Esophagus squamous epithelium (tissue), 5 donors: ENCODE results near the gene SLC34A1. TPM values are rescaled to one million over a fixed set of nuclear protein-coding genes. Genes with fewer than 3 reads are reported as not detected.

ENCODE experiments used
- DNase-seq: peaks from one replicate; lab custom pipeline; 2025; lab: John Stamatoyannopoulos, UW
- H3K27ac ChIP-seq, 4 donors: fragments of 200-600 bp; sonication (generic); one replicate each; pipeline ENCODE4 v1.5.1; 2016 to 2019; ENCODE audit warnings: mild to moderate bottlenecking in 1 of 4
- H3K27me3 ChIP-seq, 4 donors: fragments of 200-600 bp; sonication (generic); 1 replicate in 3 of 4; 2 replicates in 1 of 4; pipeline versions ENCODE4 v1.5.1 to v1.6.0; 2017 to 2021; ENCODE audit warnings: antibody characterized with exemption in 1 of 4
- H3K36me3 ChIP-seq, 3 donors: fragments of 200-600 bp; sonication (generic); one replicate each; pipeline ENCODE4 v1.5.1; 2016 to 2019
- H3K4me1 ChIP-seq, 3 donors: fragments of 200-600 bp; sonication (generic); one replicate each; pipeline ENCODE4 v1.5.1; 2017 to 2019
- H3K4me3 ChIP-seq, 4 donors: fragments of 200-600 bp; sonication (generic); 1 replicate in 3 of 4; 2 replicates in 1 of 4; pipeline ENCODE4 v1.5.1; 2016 to 2019; ENCODE audit warnings: mild to moderate bottlenecking in 2 of 4, moderate library complexity in 1 of 4
- H3K9me3 ChIP-seq, 3 donors: fragments of 200-600 bp; sonication (generic); one replicate each; pipeline ENCODE4 v1.5.1; 2016 to 2019
- POLR2A ChIP-seq, 4 donors: fragments of 450-650 bp; IDR thresholded peaks; one replicate each; pipeline ENCODE4 v1.6.1; 2017; ENCODE audit warnings: antibody characterized with exemption in 4 of 4, mild to moderate bottlenecking in 4 of 4, moderate library complexity in 3 of 4
- WGBS, 2 donors: methylation state at CpG; one replicate each; pipeline ENCODE4 v1.1.5; 2018; 5-methylcytosine and 5-hydroxymethylcytosine counted together
- intact Hi-C: fragments of 100-400 bp; cut with DNase I; formaldehyde crosslinking; loops from one replicate; pipeline ENCODE4 v1.15.0; 2022
- total RNA-seq, 4 donors: library from RNA; depleted of rRNA; stranded (reverse); fragments of >200 nt; gene quantifications; one replicate each; pipeline ENCODE4 v1.1.0, GENCODE V29; 2016
- TF ChIP-seq, protein P1 (sequence below), 6 experiments: fragments of 450-650 bp in 4 of 6; fragments of 200-600 bp in 2 of 6; sonication (generic) in 2 of 6; IDR thresholded peaks; one replicate each; pipeline ENCODE4 v1.5.1; 2016 to 2019; ENCODE audit warnings: antibody characterized with exemption in 6 of 6, mild to moderate bottlenecking in 4 of 6, moderate library complexity in 4 of 6
- donor health status: DM: yes; HTN: yes; CAD: no.

Gene SLC34A1
- total RNA-seq, 4 donors from 2014 or later = 0.15 to 0.47 (median 0.25) TPM

DNA sequence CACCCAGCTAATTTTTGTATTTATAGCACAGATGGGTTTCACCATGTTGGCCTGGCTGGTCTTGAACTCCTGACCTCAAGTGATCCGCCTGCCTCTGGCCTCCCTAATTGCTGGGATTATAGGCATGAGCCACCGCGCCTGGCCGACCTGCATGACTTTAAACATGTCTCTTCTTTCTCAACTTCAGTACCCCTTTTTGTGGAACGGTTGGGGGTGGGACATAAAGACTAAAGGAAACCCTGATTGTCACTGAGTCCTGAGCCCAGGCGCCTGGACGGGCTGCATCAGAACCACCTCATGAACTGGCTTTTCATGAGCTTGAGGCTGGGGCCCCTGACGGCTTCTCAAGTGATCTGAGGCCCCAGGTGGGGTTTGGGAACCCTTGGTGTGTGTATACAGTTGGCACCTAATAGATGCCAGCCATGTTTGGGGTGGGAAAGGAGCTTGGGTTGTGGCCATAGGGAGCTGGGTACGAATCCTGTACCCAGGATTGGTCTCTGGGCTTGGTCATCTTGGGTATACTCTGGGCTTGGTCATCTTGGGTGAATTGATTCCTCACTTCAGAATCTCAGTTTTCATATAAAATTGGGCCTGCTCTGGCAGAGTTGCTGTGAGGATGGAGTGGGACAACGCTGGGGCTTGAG, 44.5 kb downstream of the SLC34A1 start:
- H3K9me3 ChIP-seq = no peaks in the 10 kb centered on the region
- intact Hi-C loops = no loop called here
- peak overlapping the region; percentile 94 to 99 (median 98) for H3K27ac ChIP-seq
- DNase-seq = no peak
- H3K36me3 ChIP-seq = peaks cover 20 to 31% (median 21%) of the 10 kb centered on the region in 3 donors
- WGBS, 2 donors = 64 to 86% methylated on average over 6 to 8 of the region's 10 CpGs
- H3K4me3 ChIP-seq = peak overlapping the region in 2 of 4 donors; percentile 81 to 91
- no peaks in the 10 kb centered on the region for H3K27me3 ChIP-seq
- H3K4me1 ChIP-seq = peaks cover 58 to 77% (median 63%) of the 10 kb centered on the region in 3 donors
- TF ChIP-seq, protein P1, sequence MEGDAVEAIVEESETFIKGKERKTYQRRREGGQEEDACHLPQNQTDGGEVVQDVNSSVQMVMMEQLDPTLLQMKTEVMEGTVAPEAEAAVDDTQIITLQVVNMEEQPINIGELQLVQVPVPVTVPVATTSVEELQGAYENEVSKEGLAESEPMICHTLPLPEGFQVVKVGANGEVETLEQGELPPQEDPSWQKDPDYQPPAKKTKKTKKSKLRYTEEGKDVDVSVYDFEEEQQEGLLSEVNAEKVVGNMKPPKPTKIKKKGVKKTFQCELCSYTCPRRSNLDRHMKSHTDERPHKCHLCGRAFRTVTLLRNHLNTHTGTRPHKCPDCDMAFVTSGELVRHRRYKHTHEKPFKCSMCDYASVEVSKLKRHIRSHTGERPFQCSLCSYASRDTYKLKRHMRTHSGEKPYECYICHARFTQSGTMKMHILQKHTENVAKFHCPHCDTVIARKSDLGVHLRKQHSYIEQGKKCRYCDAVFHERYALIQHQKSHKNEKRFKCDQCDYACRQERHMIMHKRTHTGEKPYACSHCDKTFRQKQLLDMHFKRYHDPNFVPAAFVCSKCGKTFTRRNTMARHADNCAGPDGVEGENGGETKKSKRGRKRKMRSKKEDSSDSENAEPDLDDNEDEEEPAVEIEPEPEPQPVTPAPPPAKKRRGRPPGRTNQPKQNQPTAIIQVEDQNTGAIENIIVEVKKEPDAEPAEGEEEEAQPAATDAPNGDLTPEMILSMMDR (IDR thresholded peaks at IDR 0.05) = no peak

DNA sequence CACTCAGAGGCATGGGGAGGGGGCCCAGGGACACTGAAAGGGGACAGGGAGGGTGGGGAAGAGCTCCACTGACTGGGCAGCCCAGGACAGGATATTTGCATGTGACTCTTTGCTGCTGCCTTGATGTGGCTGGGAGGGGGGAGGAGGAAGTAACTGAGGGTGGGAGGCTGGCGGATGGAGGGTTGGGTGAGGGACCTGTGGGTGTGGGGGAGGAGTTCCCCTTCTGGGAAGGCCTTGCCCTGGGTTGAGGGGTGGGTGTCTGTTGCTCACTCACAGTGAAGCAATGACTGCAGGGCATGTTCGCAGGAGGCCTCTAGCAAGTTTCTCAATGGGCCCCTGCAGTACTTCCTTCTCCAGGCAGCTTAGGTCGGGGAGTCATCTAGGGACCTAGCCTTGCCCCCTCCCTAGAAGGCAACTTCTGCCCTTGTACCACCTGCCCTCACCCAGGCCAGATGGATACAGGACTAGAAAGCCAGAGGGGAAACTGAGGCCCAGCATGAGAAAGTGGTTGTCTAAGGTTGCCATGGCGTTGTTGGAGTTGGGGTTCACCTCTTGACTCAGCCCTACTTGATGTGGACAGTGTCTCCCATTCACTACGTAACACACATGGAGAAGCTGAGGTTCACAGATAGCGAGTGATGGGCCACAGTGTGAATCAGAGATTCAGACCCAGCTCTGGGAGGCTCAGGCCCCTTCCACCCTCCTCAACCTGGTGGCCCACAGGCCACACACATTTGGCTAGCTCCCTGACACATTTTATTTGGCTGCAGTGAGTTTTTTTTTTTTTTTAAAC, 45.2 kb downstream of the SLC34A1 start:
- peak overlapping the region in 1 of 4 donors; percentile 81 for H3K4me3 ChIP-seq
- peaks cover 27 to 38% (median 27%) of the 10 kb centered on the region in 3 donors for H3K36me3 ChIP-seq
- TF ChIP-seq POLR2A (IDR thresholded peaks at IDR 0.05) = peak in 1 of 4 donors; percentile 17
- TF ChIP-seq, protein P1 (IDR thresholded peaks at IDR 0.05) = no peak
- 63 to 73% methylated on average over 5 of the region's 6 CpGs for WGBS, 2 donors
- H3K9me3 ChIP-seq = no peaks in the 10 kb centered on the region
- peak overlapping the region; percentile 83 to 99 (median 96) for H3K27ac ChIP-seq
- peak; percentile 47 for DNase-seq
- no peaks in the 10 kb centered on the region for H3K27me3 ChIP-seq
- intact Hi-C loops = no loop called here
- H3K4me1 ChIP-seq = peaks cover 58 to 83% (median 63%) of the 10 kb centered on the region in 3 donors

DNA sequence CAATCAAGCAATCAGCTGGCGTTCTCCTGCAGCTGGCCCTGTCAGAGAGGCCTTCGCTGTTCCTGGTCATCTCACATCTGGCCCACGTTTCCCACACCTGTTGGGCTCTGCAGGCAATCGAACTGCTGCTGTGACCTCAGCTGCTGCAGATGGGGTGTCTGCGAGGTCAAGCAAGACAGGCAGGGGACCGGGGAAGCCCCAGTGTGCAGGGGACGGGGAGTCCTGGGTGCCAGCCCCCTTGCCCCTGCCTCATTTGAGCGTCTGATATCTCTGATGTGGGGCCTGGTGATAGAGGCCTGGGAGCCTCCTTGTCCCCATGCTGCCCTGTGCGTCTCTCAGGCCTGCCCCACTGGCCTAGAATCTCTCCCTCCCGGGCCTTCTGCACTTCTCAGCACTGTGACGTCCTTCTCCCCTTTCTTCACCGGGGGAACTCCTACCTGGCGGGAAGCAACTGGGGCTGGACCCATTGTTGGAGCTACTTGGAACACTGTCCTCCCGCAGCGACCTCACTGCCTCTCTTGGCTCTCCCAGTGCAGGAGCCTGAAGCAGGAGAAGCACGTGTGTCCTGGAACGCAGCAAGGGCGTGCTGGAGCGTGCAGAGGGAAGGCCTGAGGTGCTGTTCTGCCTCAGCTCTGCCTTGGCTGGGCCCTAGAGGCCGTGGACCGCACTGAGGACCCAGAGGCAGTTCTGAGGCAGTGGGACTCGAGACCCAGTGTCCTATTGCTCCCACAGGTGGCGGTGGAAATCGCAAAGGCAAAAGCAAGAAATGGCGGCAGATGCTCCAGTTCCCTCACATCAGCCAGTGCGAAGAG, 46.1 kb downstream of the SLC34A1 start:
- Histone ChIP-seq H3K36me3 (peaks cover 36 to 47% (median 36%) of the 10 kb centered on the region in 3 donors), H3K4me3 (no peak overlapping the region), H3K9me3 (no peaks in the 10 kb centered on the region), H3K4me1 (peaks cover 55 to 79% (median 62%) of the 10 kb centered on the region in 3 donors), H3K27me3 (no peaks in the 10 kb centered on the region), H3K27ac (peak overlapping the region; percentile 65 to 98 (median 86))
- TF ChIP-seq POLR2A (IDR thresholded peaks at IDR 0.05) = peak in 1 of 4 donors; percentile 26
- TF ChIP-seq, protein P1 (IDR thresholded peaks at IDR 0.05) = peak in 1 of 6 experiments; percentile 20
- DNase-seq = no peak
- intact Hi-C loops = no loop called here
- WGBS, 2 donors = 31 to 58% methylated on average over 8 to 15 of the region's 26 CpGs

DNA sequence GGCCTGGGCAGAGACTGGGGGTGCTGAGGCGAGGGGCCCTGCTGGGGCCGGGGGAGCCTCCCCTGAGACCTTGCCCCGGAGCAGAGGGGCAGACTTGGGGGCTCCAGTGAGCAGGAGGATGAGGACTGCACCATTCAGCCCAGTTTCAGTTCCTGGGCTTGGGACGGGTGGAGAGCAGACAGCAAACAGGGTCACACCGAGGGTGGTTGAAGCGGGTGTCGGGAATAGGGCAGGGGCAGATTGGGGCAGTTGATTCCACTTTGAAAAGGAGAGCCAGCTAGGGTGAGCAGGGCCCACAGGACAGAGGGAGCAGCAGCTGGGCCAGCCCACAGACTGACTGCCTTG, 46.7 kb downstream of the SLC34A1 start:
- Histone ChIP-seq H3K4me3 (no peak overlapping the region), H3K4me1 (peaks cover 51 to 74% (median 60%) of the 10 kb centered on the region in 3 donors), H3K27ac (peak overlapping the region; percentile 65 to 98 (median 86)), H3K9me3 (no peaks in the 10 kb centered on the region), H3K27me3 (no peaks in the 10 kb centered on the region), H3K36me3 (peaks cover 40 to 53% (median 40%) of the 10 kb centered on the region in 3 donors)
- no peak for DNase-seq
- TF ChIP-seq, protein P1 (IDR thresholded peaks at IDR 0.05) = no peak
- TF ChIP-seq POLR2A (IDR thresholded peaks at IDR 0.05) = no peak
- intact Hi-C loops = no loop called here
- 50 to 73% methylated on average over 4 of the region's 7 CpGs for WGBS, 2 donors
